Memory B cell (primary cell): ENCODE measurements around the gene ZFAND4.

Experiments
- ATAC-seq: fragments of 150-1000 bp; cut with Tn5 transposase; 2 replicates; pipeline ENCODE4 v1.10.0; 2021; ENCODE audit warnings: low read depth, mild to moderate bottlenecking, moderate library complexity
- DNase-seq, 2 donors: peaks; one replicate each; pipeline ENCODE4 v3.0.0; 2022; ENCODE audit warnings: low spot score in 2 of 2
- H3K27ac Mint-ChIP-seq: one replicate; pipeline ENCODE4 v1.8.0; 2022; ENCODE audit warnings: mild to moderate bottlenecking, moderate library complexity, mixed read lengths
- H3K27me3 Mint-ChIP-seq: one replicate; pipeline ENCODE4 v1.8.0; 2022; ENCODE audit warnings: mixed read lengths
- H3K36me3 Mint-ChIP-seq: one replicate; pipeline ENCODE4 v1.8.0; 2022; ENCODE audit warnings: mild to moderate bottlenecking, mixed read lengths
- H3K4me1 Mint-ChIP-seq: one replicate; pipeline ENCODE4 v1.8.0; 2022; ENCODE audit warnings: mixed read lengths
- H3K4me3 Mint-ChIP-seq: one replicate; pipeline ENCODE4 v1.8.0; 2022; ENCODE audit warnings: mild to moderate bottlenecking, moderate library complexity, mixed read lengths
- H3K9me3 Mint-ChIP-seq: one replicate; pipeline ENCODE4 v1.8.0; 2022; ENCODE audit warnings: mixed read lengths

The ZFAND4 gene

DNA sequence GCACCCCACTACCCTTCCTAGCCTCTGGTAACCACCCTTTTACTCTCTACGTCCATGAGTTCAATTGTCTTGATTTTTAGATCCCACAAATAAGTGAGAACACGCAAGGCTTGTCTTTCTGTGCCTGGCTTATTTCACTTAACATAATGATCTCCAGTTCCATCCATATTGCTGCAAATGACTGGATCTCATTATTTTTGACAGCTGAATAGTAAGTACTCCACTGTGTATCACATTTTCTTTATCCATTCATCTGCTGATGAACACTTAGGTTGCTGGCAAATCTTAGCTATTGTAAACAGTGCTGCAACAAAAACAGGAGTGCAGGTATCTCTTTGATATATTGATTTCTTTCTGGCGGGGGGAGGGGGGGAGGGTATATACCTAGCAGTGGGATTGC lies 106.2 kb downstream of the ZFAND4 start:
- Mint-ChIP-seq H3K27ac (peak overlapping the region; percentile 74), H3K36me3 (peaks cover 14% of the 10 kb centered on the region), H3K27me3 (no peaks in the 10 kb centered on the region), H3K4me3 (no peak overlapping the region), H3K4me1 (peaks cover 28% of the 10 kb centered on the region), H3K9me3 (no peaks in the 10 kb centered on the region)
- no peak for DNase-seq
- no peak for ATAC-seq
